COR-L47 (cell line): ENCODE results near the gene BOD1L2.

Experiments
- DNase-seq: peaks from one replicate; lab custom pipeline; 2025; lab: John Stamatoyannopoulos, UW

BOD1L2 gene

DNA sequence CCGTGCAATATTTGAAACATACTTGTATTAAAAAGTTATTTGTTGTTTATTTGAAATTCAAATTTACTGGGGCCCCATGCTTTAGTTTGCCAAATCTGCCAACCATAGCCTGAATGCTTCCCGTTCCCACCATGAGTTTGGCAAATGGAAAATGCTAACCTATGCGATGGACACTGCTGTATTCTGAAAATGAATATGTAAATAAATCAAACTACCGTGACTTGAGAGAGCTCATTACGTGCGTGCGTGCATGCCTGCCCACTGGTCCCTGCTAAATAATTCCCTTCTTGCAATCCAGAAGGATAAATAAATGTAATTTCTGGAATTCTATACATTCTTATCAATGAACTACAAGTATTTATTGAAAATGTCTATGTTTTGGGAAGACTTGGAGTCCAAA lies 3.2 kb downstream of the BOD1L2 start:
- peak; percentile 24 for DNase-seq

DNA sequence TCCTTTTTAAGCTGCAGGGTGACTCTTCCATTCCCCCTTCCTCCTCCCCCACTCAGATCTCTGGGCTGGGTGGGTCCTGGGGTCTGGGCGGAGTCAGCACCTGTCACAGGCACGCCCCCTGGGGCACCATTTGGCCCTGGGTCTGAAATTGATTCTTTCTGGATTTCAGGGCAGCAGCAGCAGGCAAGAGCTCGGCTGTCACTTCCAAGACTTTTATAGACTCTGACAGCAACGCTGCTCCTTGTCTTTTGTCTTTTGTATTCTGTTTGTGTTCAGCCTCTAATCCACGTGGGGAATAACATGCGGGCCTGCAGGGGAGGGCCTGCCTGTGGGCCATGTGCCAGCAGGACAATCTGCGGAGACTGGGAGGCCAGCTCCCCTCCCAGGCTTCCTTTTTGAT lies 3.9 kb downstream of the BOD1L2 start:
- peak; percentile 92 for DNase-seq

DNA sequence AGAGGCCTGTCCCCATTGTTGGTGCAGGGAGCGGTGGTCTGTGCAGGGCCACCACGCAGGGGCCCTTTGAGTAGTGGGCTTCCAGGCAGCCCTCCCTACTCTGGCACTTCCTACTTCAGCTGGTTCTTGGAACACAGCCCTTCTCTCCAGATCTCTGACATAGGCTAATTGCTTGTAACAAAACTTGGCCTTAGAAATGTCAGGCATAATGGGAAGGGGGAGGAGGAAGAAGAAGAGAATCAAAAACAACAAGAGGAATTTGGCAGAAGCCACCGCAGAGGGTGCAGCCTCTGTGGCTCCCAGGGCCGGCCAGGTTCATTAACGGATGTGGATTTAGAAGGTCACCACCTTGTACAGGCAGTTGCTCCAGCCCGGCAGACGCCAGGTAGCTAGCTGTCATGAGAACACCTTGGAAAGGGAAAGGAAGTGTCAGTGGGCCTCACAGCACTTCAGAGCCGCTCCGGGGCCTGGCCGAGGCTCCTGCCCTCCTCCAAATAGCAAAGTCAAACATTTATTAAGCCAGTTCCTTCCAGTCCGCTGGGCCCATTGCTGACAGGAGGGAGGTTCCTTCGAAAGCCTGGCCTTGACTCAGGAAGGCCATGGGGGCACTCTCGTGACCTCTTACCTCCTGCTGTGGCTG lies 7.4 kb downstream of the BOD1L2 start:
- DNase-seq: no peak

DNA sequence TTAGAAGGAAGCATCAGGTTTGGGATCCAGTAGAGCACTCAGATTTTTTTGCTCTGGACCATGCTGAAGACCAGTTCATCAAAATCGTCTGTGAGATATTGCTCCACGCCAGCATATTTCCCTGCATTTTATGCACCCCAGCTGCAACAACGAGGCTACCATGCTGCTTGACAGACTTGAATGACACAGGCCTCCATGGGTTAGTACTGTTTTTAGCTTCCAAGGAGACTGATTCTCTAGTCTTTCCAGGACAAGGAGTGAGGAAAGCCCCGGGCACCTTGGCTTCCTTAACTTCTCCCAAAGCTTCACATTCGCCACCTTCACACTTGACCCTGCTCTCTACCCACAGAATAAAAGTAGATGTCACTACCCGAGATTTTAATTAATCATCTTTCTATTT lies 17.5 kb downstream of the BOD1L2 start:
- no peak for DNase-seq

DNA sequence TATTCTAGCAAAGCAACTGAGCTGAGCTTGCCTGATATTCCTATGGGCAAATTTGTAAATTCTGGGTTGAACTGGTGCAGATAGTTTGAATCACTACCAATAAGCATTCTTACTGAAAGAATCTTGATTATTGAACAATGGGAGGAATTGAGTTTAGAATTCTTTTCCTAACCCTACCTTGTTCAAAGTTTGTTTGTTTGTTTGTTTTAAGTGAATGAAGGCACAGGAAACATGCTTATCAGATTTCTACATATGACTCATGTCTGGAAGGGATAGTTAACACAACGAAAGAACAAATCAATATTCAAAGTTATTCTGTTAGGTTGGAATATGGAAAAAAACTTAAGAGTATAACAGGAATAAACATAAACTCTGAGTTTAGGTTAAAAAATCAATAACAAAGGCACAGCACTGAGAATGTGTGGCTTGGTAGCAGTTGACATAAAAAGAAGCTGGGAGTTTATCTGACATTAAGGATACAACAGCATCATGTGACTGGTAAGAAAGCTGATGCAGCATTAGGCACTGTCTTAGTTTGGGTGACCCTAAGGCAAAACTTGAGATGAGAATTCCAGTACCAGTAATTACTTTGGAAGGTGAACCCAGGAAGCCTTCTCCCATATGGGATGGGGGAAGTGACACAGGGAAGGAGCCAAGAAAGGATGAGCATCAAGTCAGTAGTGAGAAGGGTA lies 20.9 kb downstream of the BOD1L2 start:
- DNase-seq: no peak

DNA sequence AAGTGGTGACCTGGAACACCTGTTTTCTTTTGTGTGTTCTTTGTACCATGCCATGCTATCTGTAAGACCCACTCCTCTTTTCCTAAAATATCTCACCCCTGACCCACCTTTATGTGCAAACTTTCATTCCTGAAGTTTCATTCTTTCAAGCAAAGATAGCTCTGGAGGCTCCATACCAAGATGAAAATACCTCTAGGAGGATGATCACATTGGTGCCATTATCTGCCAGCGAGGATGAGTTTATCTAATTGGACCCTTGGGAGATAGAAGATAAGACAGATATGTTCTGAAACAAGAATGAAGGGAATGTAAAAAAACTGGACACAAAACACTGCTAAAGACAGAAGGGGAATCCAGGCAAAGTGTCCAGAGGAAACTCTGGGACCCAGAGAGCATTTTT lies 24.1 kb downstream of the BOD1L2 start:
- DNase-seq: no peak

DNA sequence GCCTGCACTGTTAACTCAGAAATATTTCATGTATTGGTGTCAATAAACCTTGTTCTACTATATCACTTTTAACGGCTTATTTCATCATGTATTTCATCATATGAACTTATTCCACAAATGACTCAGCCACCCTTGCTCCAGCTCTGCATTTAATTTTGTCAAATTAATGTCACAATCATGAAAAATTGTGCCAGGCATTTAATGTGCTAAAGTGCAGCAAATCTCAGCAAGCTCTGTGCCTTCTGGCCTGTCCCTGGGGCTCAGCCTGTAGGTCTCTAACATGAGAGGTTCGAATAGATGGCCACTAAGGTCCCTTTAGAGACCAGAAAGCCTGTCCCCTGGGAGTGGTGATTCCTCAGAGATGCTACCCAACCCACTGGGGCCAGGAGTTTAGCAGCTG lies 28.6 kb downstream of the BOD1L2 start:
- DNase-seq: no peak

DNA sequence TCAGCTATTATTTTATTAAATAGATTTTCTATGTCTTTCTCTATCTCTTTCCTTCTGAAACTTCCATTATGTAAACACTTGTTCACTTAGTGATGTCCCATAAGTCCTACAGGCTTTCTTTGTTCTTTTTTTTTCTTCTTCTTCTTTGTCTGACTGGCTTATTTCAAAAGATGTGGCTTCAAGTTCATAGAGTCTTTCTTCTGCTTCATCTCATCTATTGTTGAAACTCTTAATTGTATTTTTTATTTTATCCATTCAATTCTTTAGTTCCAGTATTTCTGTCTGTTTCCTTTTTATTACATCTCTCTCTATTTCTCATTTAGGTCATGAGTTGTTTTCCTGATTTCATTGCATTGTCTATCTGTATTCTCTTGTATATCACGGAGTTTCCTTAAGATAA lies 38.5 kb downstream of the BOD1L2 start:
- DNase-seq: no peak

DNA sequence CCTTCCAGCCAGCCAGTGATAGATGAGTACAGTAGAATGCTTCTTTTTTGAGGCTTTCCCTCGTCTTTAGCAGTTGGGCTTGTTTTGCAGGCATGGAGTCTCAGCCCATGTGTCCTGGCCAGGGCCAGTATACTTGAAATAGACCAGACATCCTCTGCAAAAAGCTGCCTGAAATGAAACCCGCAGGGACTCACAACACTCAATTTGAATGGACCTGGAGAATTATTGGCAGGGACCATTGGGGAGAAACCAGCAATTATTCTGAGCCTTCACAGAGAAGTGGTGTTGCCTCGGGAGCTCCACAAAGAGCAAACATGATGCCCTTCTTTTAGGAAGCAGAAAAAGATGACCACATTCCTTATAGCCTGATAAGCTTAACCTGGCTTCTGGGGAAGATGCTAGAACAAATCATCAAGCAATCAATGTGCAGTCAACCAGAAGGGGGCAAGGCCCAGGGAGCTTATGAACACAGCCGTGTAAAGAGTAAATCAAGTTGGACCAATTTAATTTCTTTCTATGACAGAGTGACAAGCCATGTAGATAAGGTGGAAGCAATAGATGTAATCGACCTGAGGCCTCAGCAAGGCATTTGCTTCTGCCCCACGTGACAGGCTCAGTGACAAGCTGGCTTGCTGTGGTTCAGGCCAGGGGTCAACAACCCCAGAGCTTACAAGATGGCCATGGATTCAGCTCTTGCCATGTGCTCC lies 42.1 kb downstream of the BOD1L2 start:
- DNase-seq: no peak

DNA sequence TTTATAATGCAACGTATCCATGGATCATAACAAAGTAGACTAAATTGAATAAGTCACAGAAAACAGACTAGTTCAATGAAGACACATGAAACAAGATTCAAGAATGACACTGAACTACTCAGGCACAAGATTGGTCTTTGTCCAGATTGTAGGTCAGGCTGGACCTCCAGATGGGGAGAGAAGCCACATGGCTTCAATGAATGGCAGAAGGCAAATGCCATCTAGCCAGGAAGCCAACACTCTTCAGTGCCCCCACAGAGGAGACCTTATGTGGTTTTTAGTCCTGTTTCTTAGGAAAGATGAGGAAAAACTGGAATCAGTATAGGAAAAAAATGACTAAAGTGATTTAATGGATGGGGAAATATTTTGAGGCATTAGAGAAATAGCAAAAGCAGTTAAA lies 43.1 kb downstream of the BOD1L2 start:
- no peak for DNase-seq

DNA sequence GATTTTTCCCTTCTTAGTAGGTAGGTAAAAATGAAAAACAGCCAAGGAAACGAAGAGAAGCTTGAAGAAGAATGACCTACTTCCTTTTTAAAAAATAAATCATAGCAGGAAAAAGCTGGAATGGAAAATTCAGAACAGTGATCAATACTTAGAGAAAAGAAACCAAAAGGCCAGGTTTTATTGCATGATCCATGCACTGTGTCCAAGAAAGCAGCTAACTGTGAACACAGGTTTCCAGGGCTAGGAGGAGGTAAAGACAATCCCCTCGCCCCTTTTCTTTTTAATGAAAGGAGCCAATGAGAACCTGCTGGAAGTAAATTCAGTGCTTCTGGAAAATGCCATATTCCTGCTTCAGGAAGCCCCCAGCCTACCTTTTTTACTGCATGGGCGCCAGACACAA lies 47.2 kb downstream of the BOD1L2 start:
- no peak for DNase-seq

DNA sequence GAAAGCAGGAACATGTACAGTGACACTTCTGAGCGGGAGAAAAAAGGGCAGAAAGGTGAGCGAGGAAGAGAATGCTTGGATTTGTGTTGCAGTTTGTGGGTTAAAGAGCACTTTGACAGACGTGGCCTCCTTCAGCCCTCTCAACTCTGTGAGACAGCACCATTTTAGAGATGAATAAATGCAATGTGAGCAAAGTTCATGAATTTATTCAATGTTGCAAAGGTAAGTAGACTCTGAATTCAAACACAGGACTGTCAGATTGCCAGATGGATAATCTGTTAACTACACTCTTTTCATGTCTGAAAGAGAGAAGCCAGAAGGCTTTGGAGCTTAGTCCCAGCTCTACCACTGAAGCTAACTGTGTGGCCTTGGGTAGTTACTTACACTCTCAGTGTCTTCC lies 47.7 kb downstream of the BOD1L2 start:
- no peak for DNase-seq

DNA sequence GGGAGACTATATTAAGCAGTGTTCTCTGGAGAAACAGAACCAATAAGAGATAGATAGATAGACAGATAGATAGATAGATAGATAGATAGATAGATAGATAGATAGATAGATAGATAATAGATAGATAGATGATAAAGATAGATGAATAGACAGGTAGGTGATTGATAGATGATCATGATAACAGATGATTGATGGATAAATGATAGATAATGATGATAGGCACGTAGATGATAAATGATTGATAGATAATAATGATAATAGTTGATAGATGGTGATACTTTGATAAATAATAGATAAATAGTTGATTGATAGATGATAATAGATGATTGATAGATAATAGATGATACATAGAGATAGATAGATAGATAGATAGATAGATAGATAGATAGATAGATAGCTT lies 48.5 kb downstream of the BOD1L2 start:
- no peak for DNase-seq

DNA sequence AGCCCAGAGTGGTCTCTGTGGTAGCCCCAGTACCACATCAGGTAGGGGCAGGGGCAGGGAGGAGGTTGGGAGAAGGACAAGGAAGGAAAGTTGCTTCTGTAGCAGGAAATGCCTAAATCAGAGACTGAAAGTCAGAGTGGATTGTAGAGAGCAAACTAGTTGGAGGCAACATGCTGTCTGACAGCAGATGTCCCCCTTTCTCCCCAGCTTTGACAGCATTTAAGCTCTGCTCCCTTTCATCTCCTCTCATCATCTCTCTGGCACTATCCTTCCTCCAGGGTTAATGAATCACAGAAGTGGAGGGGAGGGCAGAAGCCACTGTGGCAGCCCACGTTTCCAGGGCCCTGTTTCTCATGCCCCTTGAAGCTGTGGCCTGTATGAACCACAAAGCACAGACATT lies 50.4 kb downstream of the BOD1L2 start:
- no peak for DNase-seq

DNA sequence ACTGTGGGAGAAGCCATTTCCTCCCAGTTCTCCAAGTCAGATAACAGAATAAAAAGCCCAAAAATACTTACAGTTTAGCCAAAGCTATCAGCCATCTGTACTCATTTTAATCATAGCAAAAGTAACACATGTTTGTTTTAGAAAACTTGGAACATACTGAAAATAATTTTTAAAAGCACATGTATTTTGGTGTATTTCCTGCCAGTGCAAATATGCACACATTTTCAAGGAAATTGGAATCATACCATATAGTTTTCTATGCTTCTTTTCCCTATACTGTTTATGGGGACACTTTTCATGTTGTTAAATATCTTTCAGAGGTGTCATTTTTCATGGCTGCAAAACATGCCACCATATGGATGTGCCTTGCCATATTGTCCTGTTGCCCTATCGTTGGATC lies 51.2 kb downstream of the BOD1L2 start:
- DNase-seq: no peak
